HEK293T (cell line): ENCODE data around the gene AKT1.

ENCODE experiments used
- BHLHE40 ChIP-seq: fragments of 450-650 bp; IDR thresholded peaks from 2 replicates; pipeline ENCODE4 v1.6.1; 2016; ENCODE audit warnings: mild to moderate bottlenecking, moderate library complexity, borderline replicate concordance
- CTBP1 ChIP-seq: fragments of 450-650 bp; IDR thresholded peaks from 2 replicates; pipeline ENCODE4 v1.6.1; 2016; ENCODE audit warnings: borderline replicate concordance
- FOXK2 ChIP-seq: fragments of 450-650 bp; IDR thresholded peaks from 2 replicates; pipeline ENCODE4 v1.6.1; 2016; ENCODE audit warnings: mild to moderate bottlenecking
- FOXM1 ChIP-seq: fragments of 450-650 bp; IDR thresholded peaks from 2 replicates; pipeline ENCODE4 v1.6.1; 2017; ENCODE audit warnings: mild to moderate bottlenecking, borderline replicate concordance
- L3MBTL2 ChIP-seq: fragments of 450-650 bp; conservative IDR thresholded peaks from 2 replicates; pipeline ENCODE4 v1.6.1; 2016; ENCODE audit warnings: mild to moderate bottlenecking
- PKNOX1 ChIP-seq: fragments of 450-650 bp; IDR thresholded peaks from 2 replicates; pipeline ENCODE4 v1.6.1; 2016
- SP1 ChIP-seq: fragments of 450-650 bp; IDR thresholded peaks from 2 replicates; pipeline ENCODE4 v1.6.1; 2017
- SUZ12 ChIP-seq: fragments of 450-650 bp; IDR thresholded peaks from 2 replicates; pipeline ENCODE4 v1.6.1; 2016; ENCODE audit warnings: mild to moderate bottlenecking

GRCh38 chr14:104788161-104788818 lies 7.3 kb downstream of the AKT1 start:
- TF ChIP-seq FOXK2 (no peak), SP1 (no peak), BHLHE40 (no peak), FOXM1 (no peak), CTBP1 (no peak), SUZ12 (no peak), PKNOX1 (no peak), L3MBTL2 (no peak)
